GM12878 (cell line): ENCODE results near the gene IGFBP3. TPM values are rescaled to one million over a fixed set of nuclear protein-coding genes. Genes with fewer than 3 reads are reported as not detected.

Experiments used
- ATAC-seq: fragments of 200-7000 bp; cut with Tn5 transposase; 3 replicates; pipeline ENCODE4 v1.9.1; 2020; ENCODE audit warnings: mild to moderate bottlenecking, moderate library complexity
- BruUV-seq: library from RNA; stranded (reverse); fragments of 400-500 nt; replicated peaks from 2 replicates; lab custom pipeline; 2021; lab: Mats Ljungman, UMichigan
- CTCF ChIA-PET: fragments of 300-600 bp; sonication (Branson Sonifier 250); formaldehyde crosslinking; extraction: SDS; loops from one replicate; lab custom pipeline; 2021; ENCODE audit warnings: inconsistent platforms; lab: Yijun Ruan, JAX
- POLR2A ChIA-PET: fragments of 350-600 bp; formaldehyde crosslinking; extraction: SDS; loops from one replicate; lab custom pipeline; 2021; ENCODE audit warnings: inconsistent platforms; lab: Charles Lee
- RAD21 ChIA-PET: fragments of 300-600 bp; sonication (Branson Sonifier 250); formaldehyde crosslinking; loops from one replicate; lab custom pipeline; 2023; ENCODE audit warnings: antibody characterized with exemption; ENCODE audit not compliant: unreplicated experiment; lab: Charles Lee
- SMC1A ChIA-PET: fragments of 300-600 bp; sonication (Branson Sonifier 250); formaldehyde crosslinking; loops from one replicate; lab custom pipeline; 2023; ENCODE audit not compliant: unreplicated experiment, uncharacterized antibody; lab: Charles Lee
- DNase-seq: peaks from one replicate; pipeline ENCODE4 v3.0.0-alpha.2; 2011; ENCODE audit warnings: low read depth, low spot score
- FAIRE-seq: peaks from 3 replicates; lab custom pipeline; 2011; peaks lifted over from hg19 to GRCh38; lab: Jason Lieb, UNC
- H2AFZ ChIP-seq: 2 replicates; pipeline ENCODE4 v1.6.0; 2011; ENCODE audit warnings: low read depth, low read length, control low read depth; ENCODE audit not compliant: control insufficient read depth
- H3K27ac ChIP-seq: 2 replicates; pipeline ENCODE4 v1.5.1; 2011; ENCODE audit warnings: control low read depth; ENCODE audit not compliant: control insufficient read depth, insufficient read depth
- H3K27me3 ChIP-seq, 2 experiments: replicated peaks in 1 of 2; 2 replicates each; pipeline versions ENCODE4 v1.6.0 to v1.6.1; 2011; ENCODE audit warnings: low read length in 1 of 2; ENCODE audit not compliant: control insufficient read depth in 2 of 2, insufficient read depth in 2 of 2
- H3K36me3 ChIP-seq, 2 experiments: 2 replicates each; pipeline ENCODE4 v1.5.1; 2011; ENCODE audit warnings: low read length in 1 of 2; ENCODE audit not compliant: control insufficient read depth in 2 of 2, insufficient read depth in 2 of 2
- H3K4me1 ChIP-seq: 2 replicates; pipeline ENCODE4 v1.6.1; 2011; ENCODE audit warnings: mild to moderate bottlenecking, low read length, moderate library complexity, mixed read lengths; ENCODE audit not compliant: control insufficient read depth, insufficient read depth
- H3K4me2 ChIP-seq: 2 replicates; pipeline ENCODE4 v1.6.0; 2011; ENCODE audit warnings: control low read depth; ENCODE audit not compliant: control insufficient read depth, insufficient read depth
- H3K4me3 ChIP-seq: fragments of 200-600 bp; sonication (generic); 2 replicates; pipeline ENCODE4 v1.5.1; 2016
- H3K79me2 ChIP-seq: 2 replicates; pipeline ENCODE4 v1.6.0; 2011; ENCODE audit warnings: low read length; ENCODE audit not compliant: control insufficient read depth, insufficient read depth
- H3K9ac ChIP-seq: 2 replicates; pipeline ENCODE4 v1.8.0; 2011; ENCODE audit warnings: low read length, control low read depth, mixed read lengths; ENCODE audit not compliant: control insufficient read depth, insufficient read depth
- H3K9me3 ChIP-seq: replicated peaks from 3 replicates; pipeline ENCODE4 v1.5.1; 2011; ENCODE audit warnings: mild to moderate bottlenecking, low read length; ENCODE audit not compliant: control insufficient read depth, insufficient read depth
- H4K20me1 ChIP-seq: 2 replicates; pipeline ENCODE4 v1.6.0; 2011; ENCODE audit not compliant: control insufficient read depth, insufficient read depth
- E4F1 ChIP-seq: fragments of 450-650 bp; IDR thresholded peaks from 2 replicates; pipeline ENCODE4 v1.6.1; 2018; ENCODE audit warnings: borderline replicate concordance, mild to moderate bottlenecking; ENCODE audit not compliant: partially characterized antibody
- GATAD2B ChIP-seq: fragments of 450-650 bp; conservative IDR thresholded peaks from 2 replicates; pipeline ENCODE4 v1.6.1; 2017; ENCODE audit warnings: low read depth, mild to moderate bottlenecking, moderate library complexity
- JUNB ChIP-seq: IDR thresholded peaks from 2 replicates; pipeline ENCODE4 v1.6.1; 2016; ENCODE audit warnings: antibody characterized with exemption, mild to moderate bottlenecking
- NFYB ChIP-seq: IDR thresholded peaks from 2 replicates; pipeline ENCODE4 v1.6.1; 2011; ENCODE audit warnings: low read depth, mild to moderate bottlenecking, low read length, improper control_type of control experiment, moderate library complexity; ENCODE audit not compliant: insufficient read depth
- NR2F1 ChIP-seq: fragments of 450-650 bp; conservative IDR thresholded peaks from 2 replicates; pipeline ENCODE4 v1.6.1; 2017; ENCODE audit warnings: mild to moderate bottlenecking
- RAD21 ChIP-seq: IDR thresholded peaks from 2 replicates; pipeline ENCODE4 v1.6.1; 2011; ENCODE audit warnings: mild to moderate bottlenecking, low read depth, low read length, moderate library complexity; ENCODE audit not compliant: insufficient read depth
- RUNX3 ChIP-seq: IDR thresholded peaks from 2 replicates; pipeline ENCODE4 v1.6.1; 2012; ENCODE audit warnings: low read length, inconsistent platforms
- SMC3 ChIP-seq: IDR thresholded peaks from 2 replicates; pipeline ENCODE4 v1.6.1; 2011; ENCODE audit warnings: low read length, improper control_type of control experiment, borderline replicate concordance
- WGBS: methylation state at CpG from one replicate; pipeline ENCODE4 v1.1.6; 2016; ENCODE audit warnings: low lambda C conversion rate; ENCODE audit not compliant: insufficient replicate concordance, insufficient coverage; ENCODE audit errors: missing lambda C conversion rate; 5-methylcytosine and 5-hydroxymethylcytosine counted together
- in situ Hi-C: fragments of 300-500 bp; cut with MboI; formaldehyde crosslinking; loops from 9 replicates; pipeline ENCODE4 v1.14.3; 2018; ENCODE audit warnings: mixed read lengths
- intact Hi-C: fragments of 100-400 bp; cut with micrococcal nuclease; formaldehyde crosslinking; loops from one replicate; pipeline ENCODE4 v1.14.2; 2022; ENCODE audit not compliant: unreplicated experiment
- polyA plus RNA-seq, 11 experiments: library from polyadenylated mRNA; depleted of rRNA in 4 of 11; unstranded in 6 of 11; stranded (reverse) in 5 of 11; fragments of >200 nt; fragmentation: Nextera tagmentation in 4 of 11; fragmentation: Illumina TruSeq in 1 of 11; extraction: Ambion mirVana in 4 of 11; extraction: Trizol in 1 of 11; gene quantifications; 1 replicate in 1 of 11; 2 replicates in 10 of 11; pipeline versions ENCODE4 v1.2.1 to v1.2.3, GENCODE V29; 2011 to 2016; ENCODE audit warnings: inconsistent platforms in 2 of 11, missing spikeins in 2 of 11, low read depth in 1 of 11
- total RNA-seq, 4 experiments: library from RNA; depleted of rRNA in 3 of 4; stranded (reverse); fragments of >200 nt in 3 of 4; fragmentation: Illumina TruSeq in 1 of 4; extraction: Trizol in 1 of 4; gene quantifications; 2 replicates each; pipeline versions ENCODE4 v1.2.1 to v1.2.3, GENCODE V29; 2013 to 2021
- TF ChIP-seq, protein P1 (sequence below), 3 experiments: IDR thresholded peaks in 2 of 3; conservative IDR thresholded peaks in 1 of 3; 2 replicates each; pipeline ENCODE4 v1.5.1; 2011; ENCODE audit warnings: low read depth in 3 of 3, low read length in 3 of 3, mild to moderate bottlenecking in 3 of 3, control low read depth in 2 of 3, moderate library complexity in 2 of 3, inconsistent platforms in 1 of 3, mixed read lengths in 1 of 3; ENCODE audit not compliant: control insufficient read depth in 2 of 3, insufficient read depth in 1 of 3; ENCODE audit errors: extremely low read depth in 1 of 3

Gene IGFBP3
- total and polyA plus RNA-seq, 10 of the 15 experiments (the other 5 are each of a cell fraction or from before 2014, with no cell fraction given): 6.0 to 28.0 (median 15.6) TPM

DNA sequence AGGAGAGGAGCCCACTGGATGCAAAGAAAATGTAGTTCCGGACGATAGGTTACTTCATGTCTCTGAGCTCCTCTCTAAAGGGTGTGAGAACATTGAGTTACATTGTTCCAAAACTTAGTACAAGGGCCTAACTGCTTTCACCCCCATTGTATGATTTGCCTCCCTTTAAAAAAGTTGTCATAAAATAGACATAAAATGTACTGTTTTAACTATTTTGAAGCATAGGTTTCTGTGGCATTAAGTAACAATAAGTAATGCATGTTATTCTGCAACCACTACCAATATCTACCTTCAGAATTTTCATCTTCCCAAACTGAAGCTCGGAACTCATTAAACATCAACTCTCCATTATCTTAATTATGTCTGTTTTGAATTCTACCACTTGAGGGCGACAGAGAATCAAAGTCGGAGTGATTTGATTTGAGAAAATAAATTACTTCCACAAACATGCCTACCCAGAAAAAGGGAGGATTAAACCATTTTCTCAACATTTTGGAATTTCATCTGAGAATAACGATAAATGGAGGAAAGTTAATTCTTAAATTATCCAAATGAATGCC lies 30.1 kb downstream of the IGFBP3 start:
- TF ChIP-seq RAD21 (peak; percentile 65), GATAD2B (no peak), NR2F1 (no peak), NFYB (no peak), RUNX3 (no peak), SMC3 (peak; percentile 43; the same call in 1 of the 2 replicates), JUNB (no peak), E4F1 (no peak)
- TF ChIP-seq, protein P1, sequence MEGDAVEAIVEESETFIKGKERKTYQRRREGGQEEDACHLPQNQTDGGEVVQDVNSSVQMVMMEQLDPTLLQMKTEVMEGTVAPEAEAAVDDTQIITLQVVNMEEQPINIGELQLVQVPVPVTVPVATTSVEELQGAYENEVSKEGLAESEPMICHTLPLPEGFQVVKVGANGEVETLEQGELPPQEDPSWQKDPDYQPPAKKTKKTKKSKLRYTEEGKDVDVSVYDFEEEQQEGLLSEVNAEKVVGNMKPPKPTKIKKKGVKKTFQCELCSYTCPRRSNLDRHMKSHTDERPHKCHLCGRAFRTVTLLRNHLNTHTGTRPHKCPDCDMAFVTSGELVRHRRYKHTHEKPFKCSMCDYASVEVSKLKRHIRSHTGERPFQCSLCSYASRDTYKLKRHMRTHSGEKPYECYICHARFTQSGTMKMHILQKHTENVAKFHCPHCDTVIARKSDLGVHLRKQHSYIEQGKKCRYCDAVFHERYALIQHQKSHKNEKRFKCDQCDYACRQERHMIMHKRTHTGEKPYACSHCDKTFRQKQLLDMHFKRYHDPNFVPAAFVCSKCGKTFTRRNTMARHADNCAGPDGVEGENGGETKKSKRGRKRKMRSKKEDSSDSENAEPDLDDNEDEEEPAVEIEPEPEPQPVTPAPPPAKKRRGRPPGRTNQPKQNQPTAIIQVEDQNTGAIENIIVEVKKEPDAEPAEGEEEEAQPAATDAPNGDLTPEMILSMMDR (IDR thresholded peaks at IDR 0.05 in 2 of 3, conservative IDR thresholded peaks at IDR 0.05 in 1 of 3; ENCODE audit: control insufficient read depth in 2 of 3, extremely low read depth in 1 of 3, insufficient read depth in 1 of 3, low read depth in 3 of 3, low read length in 3 of 3): peak; percentile 23 to 62 (median 51); a peak in 5 of 6 replicates
- TF ChIP-seq, all 136 proteins: peak for 3
- no peaks in the 10 kb centered on the region for H3K9me3 ChIP-seq
- no peak overlapping the region for H2AFZ ChIP-seq
- no peak overlapping the region for H3K4me3 ChIP-seq
- WGBS: 6% methylated on average over 6 of the region's 6 CpGs
- no peak overlapping the region for H3K9ac ChIP-seq
- intact Hi-C loops (loop anchor here (1.0 to 2.0 kb wide), 3 partner anchors 461 to 1290 kb away; no protein-coding TSS in a partner anchor), in situ Hi-C loops (no loop called here)
- FAIRE-seq (no peak), ATAC-seq (peak; percentile 31; the same call in 1 of the 3 replicates), DNase-seq (no peak)
- H3K4me1 ChIP-seq: no peaks in the 10 kb centered on the region
- H3K4me2 ChIP-seq: no peak overlapping the region
- CTCF ChIA-PET: interaction anchor here (0.6 to 2.0 kb wide), 13 partner anchors 9 to 1843 kb away, joined by 3 to 10 read pairs (median 4); no protein-coding TSS in a partner anchor
- H4K20me1 ChIP-seq: 0 out of 2 replicates have a peak, but pooled peaks cover 4% of the 10 kb centered on the region
- H3K27ac ChIP-seq: no peak overlapping the region
- POLR2A ChIA-PET: no interaction called here
- RAD21 ChIA-PET: interaction anchor here (0.6 to 1.0 kb wide), 4 partner anchors 27 to 1363 kb away, joined by 3 to 5 read pairs (median 3); no protein-coding TSS in a partner anchor
- H3K36me3 ChIP-seq: no peaks in the 10 kb centered on the region
- BruUV-seq: no TSS peak
- H3K27me3 ChIP-seq: peaks cover 0 to 14% of the 10 kb centered on the region in 2 experiments
- no peaks in the 10 kb centered on the region for H3K79me2 ChIP-seq
- SMC1A ChIA-PET: interaction anchor here (1.3 to 1.4 kb wide), 2 partner anchors 31 to 462 kb away, joined by 3 to 8 read pairs; no protein-coding TSS in a partner anchor
